Activated CD4-positive, alpha-beta memory T cell treated with anti-CD3 and anti-CD28 coated beads for 36 hours (primary cell): Measurements from ENCODE around the gene KRTAP10-12. TPM values are rescaled to one million over a fixed set of nuclear protein-coding genes. Genes with fewer than 3 reads are reported as not detected.

ENCODE experiments used
- CTCF ChIA-PET: fragments of 350-600 bp; sonication (Branson Sonifier 250); formaldehyde crosslinking; loops from one replicate; lab custom pipeline; 2021; ENCODE audit warnings: antibody characterized with exemption, inconsistent platforms; lab: Charles Lee
- POLR2A ChIA-PET: fragments of 350-600 bp; sonication (Branson Sonifier 250); formaldehyde crosslinking; loops from one replicate; lab custom pipeline; 2021; ENCODE audit warnings: antibody characterized with exemption; lab: Charles Lee
- DNase-seq: peaks from one replicate; pipeline ENCODE4 v3.0.0-alpha.2; 2020
- H3K27ac Mint-ChIP-seq: one replicate; pipeline ENCODE4 v1.8.0; 2021; ENCODE audit warnings: mixed read lengths
- H3K27me3 Mint-ChIP-seq: one replicate; pipeline ENCODE4 v1.8.0; 2021; ENCODE audit warnings: mixed read lengths
- H3K36me3 Mint-ChIP-seq: one replicate; pipeline ENCODE4 v1.8.0; 2021; ENCODE audit warnings: mixed read lengths
- H3K4me1 Mint-ChIP-seq: one replicate; pipeline ENCODE4 v1.8.0; 2021; ENCODE audit warnings: low read depth, mixed read lengths
- H3K4me3 Mint-ChIP-seq: one replicate; pipeline ENCODE4 v1.8.0; 2021; ENCODE audit warnings: mild to moderate bottlenecking, mixed read lengths
- H3K9me3 Mint-ChIP-seq: one replicate; pipeline ENCODE4 v1.8.0; 2021; ENCODE audit warnings: mixed read lengths
- intact Hi-C: fragments of 100-400 bp; cut with micrococcal nuclease; formaldehyde crosslinking; loops from one replicate; pipeline ENCODE4 v1.15.1; 2023
- total RNA-seq, 2 experiments: library from RNA; stranded (reverse); gene quantifications; one replicate each; pipeline ENCODE4 v1.2.3, GENCODE V29; 2021

Gene KRTAP10-12
- total RNA-seq, 2 experiments from 2014 or later: not detected

DNA sequence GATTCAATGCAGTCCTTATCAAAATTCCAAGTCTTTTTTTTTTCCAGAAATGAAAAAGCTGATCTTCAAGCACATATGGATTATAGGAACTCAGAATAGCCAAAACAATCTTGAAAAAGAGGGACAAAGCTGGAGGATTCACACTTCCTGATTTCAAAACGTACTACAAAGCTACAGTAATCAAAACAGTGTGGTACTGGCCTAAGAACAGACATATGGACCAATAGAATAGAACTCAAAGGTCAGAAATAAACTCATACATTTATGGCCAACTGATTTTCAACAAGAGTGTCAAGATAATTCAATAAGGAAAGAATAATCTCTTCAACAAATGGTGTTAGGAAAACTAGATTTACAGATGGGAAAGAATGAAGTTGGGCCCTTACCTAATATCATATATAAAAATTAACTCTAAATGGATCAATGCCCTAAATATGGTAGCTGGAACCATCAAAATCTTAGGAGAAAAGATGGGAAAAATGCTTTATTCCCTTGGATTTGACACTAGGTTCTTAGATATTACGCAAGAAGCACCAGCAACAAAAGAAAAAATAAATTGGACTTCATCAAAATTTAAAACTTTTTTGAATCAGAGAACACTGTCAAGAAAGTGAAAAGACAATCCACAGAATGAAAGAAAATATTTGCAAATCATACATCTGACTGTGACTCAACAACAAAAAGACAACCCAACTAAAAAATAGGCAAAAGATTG, 4.0 kb upstream of the KRTAP10-12 start:
- ChIA-PET CTCF (no interaction called here), POLR2A (no interaction called here)
- Mint-ChIP-seq H3K4me3 (no peak overlapping the region), H3K9me3 (peaks cover 17% of the 10 kb centered on the region), H3K27ac (no peak overlapping the region), H3K4me1 (peaks cover 6% of the 10 kb centered on the region), H3K27me3 (peaks cover 20% of the 10 kb centered on the region), H3K36me3 (peaks cover 8% of the 10 kb centered on the region)
- intact Hi-C loops: no loop called here
- DNase-seq: no peak

DNA sequence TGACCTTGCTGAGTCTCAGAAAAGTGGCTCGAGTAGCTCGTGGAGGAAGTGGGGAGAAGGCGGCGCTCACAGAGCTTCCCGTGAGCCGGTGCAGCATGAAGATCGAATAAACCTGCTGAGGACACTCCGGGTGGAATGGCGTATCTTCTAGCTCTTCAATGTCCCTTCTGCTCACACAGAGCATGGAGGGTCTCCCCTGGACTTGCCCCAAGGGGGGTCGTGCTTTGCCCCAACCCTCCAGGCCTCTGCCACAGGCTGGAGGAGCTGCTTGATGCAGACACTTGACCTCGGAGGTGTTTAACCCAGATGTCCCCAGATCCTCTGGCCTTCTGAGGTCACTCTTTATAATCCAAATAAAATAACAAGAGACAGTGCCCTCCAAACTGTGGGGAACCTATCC, 2.2 kb upstream of the KRTAP10-12 start:
- Mint-ChIP-seq H3K27me3 (peaks cover 33% of the 10 kb centered on the region), H3K36me3 (peaks cover 8% of the 10 kb centered on the region), H3K4me3 (no peak overlapping the region), H3K4me1 (peaks cover 6% of the 10 kb centered on the region), H3K9me3 (peaks cover 17% of the 10 kb centered on the region), H3K27ac (no peak overlapping the region)
- DNase-seq: no peak
- intact Hi-C loops: no loop called here
- ChIA-PET POLR2A (no interaction called here), CTCF (no interaction called here)

DNA sequence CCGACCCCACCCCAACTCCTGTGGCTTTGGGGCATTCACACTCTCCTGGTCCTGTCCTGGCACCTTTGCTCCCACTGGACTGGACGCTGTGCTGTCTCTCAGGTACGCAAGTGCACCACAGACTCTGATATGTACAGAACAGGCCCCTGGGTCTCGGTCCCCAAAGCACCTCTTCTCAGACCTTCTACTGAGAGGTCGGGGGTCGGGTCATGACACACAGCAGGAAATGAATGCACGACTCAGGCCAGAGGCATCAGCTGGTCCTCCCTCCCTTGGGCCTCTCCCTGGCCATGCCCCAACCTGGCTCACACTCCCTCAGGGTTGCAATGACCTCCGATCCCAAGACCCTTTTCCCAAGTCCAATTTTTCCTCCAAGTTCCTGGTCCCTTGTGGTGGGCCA, 1.8 kb upstream of the KRTAP10-12 start:
- no peak for DNase-seq
- intact Hi-C loops: no loop called here
- peaks cover 37% of the 10 kb centered on the region for H3K27me3 Mint-ChIP-seq
- H3K4me1 Mint-ChIP-seq: peaks cover 6% of the 10 kb centered on the region
- CTCF ChIA-PET: no interaction called here
- H3K27ac Mint-ChIP-seq: no peak overlapping the region
- peaks cover 17% of the 10 kb centered on the region for H3K9me3 Mint-ChIP-seq
- no peak overlapping the region for H3K4me3 Mint-ChIP-seq
- H3K36me3 Mint-ChIP-seq: peaks cover 8% of the 10 kb centered on the region
- POLR2A ChIA-PET: no interaction called here

DNA sequence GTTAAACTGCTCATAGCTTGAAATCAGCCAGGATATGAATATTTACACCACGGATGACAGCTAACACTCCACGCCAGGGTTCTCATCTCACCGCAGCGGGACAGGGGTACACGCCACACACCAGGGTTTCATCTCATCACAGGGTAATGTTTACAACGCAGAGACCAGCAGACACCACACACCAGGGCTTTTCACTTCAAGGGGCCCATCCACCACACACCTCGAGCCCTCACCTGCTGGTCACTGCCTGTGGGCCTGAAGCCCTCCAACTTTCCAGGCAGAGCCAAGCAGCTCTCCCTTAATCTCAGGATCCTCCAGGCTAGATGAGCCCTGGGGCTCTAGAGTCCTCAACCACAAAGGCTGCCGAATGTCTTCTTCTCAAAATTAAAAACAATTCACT, 1.3 kb upstream of the KRTAP10-12 start:
- Mint-ChIP-seq H3K4me3 (no peak overlapping the region), H3K27ac (no peak overlapping the region), H3K4me1 (peaks cover 6% of the 10 kb centered on the region), H3K27me3 (peaks cover 39% of the 10 kb centered on the region), H3K36me3 (peaks cover 8% of the 10 kb centered on the region), H3K9me3 (peaks cover 17% of the 10 kb centered on the region)
- no peak for DNase-seq
- POLR2A ChIA-PET: no interaction called here
- intact Hi-C loops: no loop called here
- CTCF ChIA-PET: no interaction called here

DNA sequence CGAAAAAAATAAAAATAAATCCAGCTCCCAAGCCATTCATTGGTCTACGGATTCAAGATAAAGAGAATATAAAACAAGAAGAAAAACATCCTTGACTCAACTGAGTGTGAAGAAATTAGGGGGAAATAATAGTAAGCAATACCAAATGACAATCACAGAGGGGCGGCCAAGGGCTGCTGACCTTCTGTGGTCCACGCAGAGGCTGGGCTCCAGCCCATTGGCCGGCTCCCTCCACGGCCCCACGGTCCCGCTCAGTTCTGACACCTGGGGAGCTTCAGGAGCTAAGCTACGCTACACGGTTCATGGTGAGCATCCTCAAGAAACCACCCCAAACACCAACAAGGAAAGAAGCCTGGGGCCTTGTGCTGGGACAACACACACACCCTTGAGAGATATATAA, 400 bp upstream of the KRTAP10-12 start:
- intact Hi-C loops: no loop called here
- DNase-seq: no peak
- Mint-ChIP-seq H3K9me3 (peaks cover 17% of the 10 kb centered on the region), H3K27me3 (peaks cover 45% of the 10 kb centered on the region), H3K4me1 (peaks cover 6% of the 10 kb centered on the region), H3K27ac (no peak overlapping the region), H3K4me3 (no peak overlapping the region), H3K36me3 (peaks cover 8% of the 10 kb centered on the region)
- POLR2A ChIA-PET: interaction anchor here (0.6 kb wide), 1 partner anchor 646 kb away, joined by 4 read pairs; no protein-coding TSS in a partner anchor
- CTCF ChIA-PET: interaction anchor here (0.6 to 1.0 kb wide), 2 partner anchors 46 to 97 kb away, joined by 3 to 4 read pairs; no protein-coding TSS in a partner anchor

DNA sequence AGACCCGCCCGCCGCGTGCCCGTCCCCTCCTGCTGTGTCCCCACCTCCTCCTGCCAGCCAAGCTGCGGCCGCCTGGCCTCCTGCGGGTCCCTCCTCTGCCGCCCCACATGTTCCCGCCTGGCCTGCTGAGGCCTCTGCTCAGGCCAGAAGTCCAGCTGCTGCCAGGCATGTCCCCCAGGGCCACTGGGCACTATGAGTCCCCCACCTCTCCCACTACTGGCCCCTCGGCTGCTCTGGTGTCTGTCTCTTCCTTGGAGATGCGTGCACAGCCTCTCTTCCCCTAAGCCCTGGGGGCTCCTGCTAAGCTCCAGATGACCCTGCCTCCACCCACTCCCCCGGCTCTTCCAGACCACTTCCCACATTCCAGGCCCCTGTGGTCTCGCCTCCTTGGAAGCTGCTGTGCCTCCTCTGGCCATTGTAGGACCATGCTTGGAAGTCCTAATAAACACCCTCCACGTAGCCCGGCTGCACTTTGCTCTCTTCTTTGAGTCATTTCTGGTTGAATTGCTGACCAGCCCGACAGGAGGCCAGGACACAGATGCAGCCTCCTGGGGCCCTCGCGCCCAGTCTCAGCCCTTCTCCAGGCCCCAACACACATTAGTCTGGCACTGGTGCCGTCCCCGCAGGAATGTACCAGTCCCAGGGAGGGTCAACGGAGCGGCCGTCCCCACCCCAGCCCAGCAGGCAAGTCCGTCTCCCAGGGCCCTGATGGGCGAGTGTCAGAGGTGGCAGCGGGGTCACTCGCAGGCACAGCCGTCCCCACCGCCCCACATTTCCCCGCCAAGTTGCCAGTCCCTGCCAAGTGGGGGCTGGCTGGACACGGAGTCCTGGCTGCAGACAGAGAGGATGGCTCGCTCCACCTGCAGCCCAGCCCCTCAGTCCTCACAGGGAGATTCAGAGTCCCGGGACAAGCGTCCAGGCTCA, 1.1 kb downstream of the KRTAP10-12 start:
- no peak overlapping the region for H3K4me3 Mint-ChIP-seq
- CTCF ChIA-PET: no interaction called here
- peaks cover 3% of the 10 kb centered on the region for H3K4me1 Mint-ChIP-seq
- no peak overlapping the region for H3K27ac Mint-ChIP-seq
- H3K36me3 Mint-ChIP-seq: peaks cover under 1% of the 10 kb centered on the region
- no peak for DNase-seq
- POLR2A ChIA-PET: no interaction called here
- peaks cover 6% of the 10 kb centered on the region for H3K9me3 Mint-ChIP-seq
- peaks cover 58% of the 10 kb centered on the region for H3K27me3 Mint-ChIP-seq
- intact Hi-C loops: no loop called here

DNA sequence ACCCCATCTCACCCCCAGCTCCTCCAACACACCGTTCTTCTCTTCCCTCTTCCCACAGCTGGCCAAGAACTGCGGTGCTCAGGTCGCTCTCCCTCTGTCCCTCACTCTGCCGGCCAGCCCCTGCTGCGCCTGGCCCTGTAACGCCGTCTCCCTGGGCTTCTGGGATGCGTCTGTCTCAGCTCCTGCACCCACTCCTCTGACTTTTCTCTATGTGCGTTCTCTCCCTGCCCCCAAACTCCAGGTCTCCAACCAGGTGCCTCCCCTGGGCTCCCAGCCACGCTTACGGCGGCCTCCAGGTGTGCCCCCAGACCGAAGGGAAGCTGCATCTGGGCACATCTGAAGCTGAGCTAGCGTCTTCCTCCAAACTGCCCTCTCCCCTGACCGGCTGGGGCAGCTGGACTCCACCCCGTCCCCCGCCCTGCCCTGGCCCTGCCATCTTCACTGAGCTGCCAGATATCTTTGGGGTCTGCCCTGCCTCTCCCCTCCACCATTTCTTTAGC, 2.6 kb downstream of the KRTAP10-12 start:
- POLR2A ChIA-PET: no interaction called here
- no peak for DNase-seq

DNA sequence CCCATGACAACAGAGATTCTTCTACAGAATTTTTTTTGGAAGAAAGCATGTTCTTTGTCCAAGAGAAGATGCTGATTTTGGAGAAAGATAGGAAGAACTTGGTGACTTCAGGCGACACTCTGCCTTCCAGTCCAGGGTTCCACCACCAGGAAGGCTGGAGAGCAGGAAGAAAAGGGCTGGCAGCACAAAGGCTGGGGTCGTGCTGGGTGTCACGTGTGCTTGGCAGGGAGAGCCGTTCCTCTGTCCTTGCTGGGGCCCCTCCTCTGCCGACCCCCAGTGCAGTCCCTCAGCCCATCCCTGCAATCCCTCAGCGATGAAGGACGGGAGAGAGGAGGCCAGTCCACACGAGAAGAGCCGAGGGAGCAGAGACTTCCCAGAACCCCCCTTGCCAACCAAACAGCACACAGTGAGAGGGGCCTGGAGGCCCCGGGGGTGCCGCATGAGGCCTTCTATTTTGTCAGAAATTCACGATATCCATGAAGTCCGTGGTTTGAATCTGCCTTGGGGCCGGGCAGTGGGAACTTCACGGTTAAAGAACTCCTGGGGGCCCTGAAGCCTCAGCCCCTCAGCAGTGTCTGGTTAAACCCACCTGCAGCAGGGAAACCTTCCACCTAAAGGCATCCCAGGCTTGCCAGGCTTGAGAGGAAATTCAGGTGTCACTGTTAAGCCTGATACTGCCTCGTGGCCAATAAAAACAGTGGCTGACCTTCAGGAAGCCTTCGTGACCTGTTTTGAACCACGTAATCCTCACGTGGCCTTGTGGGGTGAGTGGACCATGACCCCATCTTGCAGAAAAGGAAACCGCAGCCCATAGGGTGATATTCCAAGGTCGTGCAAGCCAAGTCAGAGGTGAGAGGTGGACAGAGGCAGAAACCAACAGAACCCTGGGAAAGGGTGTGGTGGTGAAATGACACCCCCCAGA, 3.4 kb downstream of the KRTAP10-12 start:
- Mint-ChIP-seq H3K36me3 (peaks cover 3% of the 10 kb centered on the region), H3K4me1 (no peaks in the 10 kb centered on the region), H3K9me3 (peaks cover 2% of the 10 kb centered on the region), H3K27me3 (peaks cover 72% of the 10 kb centered on the region), H3K27ac (no peak overlapping the region), H3K4me3 (no peak overlapping the region)
- ChIA-PET CTCF (interaction anchor here (1.2 kb wide), 1 partner anchor 43 kb away, joined by 3 read pairs; the partner anchor contains the start of gene KRTAP12-3), POLR2A (no interaction called here)
- intact Hi-C loops: no loop called here
- DNase-seq: no peak

More for the DNA sequence above, 2.6 kb downstream of the KRTAP10-12 start:
- Mint-ChIP-seq H3K4me3 (no peak overlapping the region), H3K27ac (no peak overlapping the region), H3K9me3 (no peaks in the 10 kb centered on the region), H3K36me3 (no peaks in the 10 kb centered on the region), H3K4me1 (peaks cover 1% of the 10 kb centered on the region), H3K27me3 (peaks cover 64% of the 10 kb centered on the region)
- intact Hi-C loops: no loop called here
- CTCF ChIA-PET: interaction anchor here (1.2 kb wide), 1 partner anchor 42 kb away, joined by 3 read pairs; the partner anchor contains the start of gene KRTAP12-3

DNA sequence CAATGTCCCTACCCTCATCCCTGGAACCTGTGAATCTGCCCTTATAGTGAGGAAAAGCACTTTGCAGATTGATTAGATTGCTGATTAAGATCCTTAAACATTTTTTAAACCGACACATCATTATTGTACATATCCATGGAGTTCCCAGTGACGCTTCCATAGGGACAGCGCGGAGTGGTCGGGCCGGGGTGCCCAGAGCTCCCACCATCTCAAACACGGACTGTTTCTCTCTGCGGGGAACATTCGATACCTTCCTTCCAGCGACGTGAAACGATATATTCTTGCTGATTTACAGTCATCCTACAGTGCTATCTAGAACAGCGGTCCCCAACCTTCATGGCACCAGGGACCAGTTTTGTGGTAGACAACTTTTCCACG, 4.0 kb downstream of the KRTAP10-12 start:
- Mint-ChIP-seq H3K4me1 (no peaks in the 10 kb centered on the region), H3K9me3 (peaks cover 7% of the 10 kb centered on the region), H3K27me3 (peaks cover 75% of the 10 kb centered on the region), H3K4me3 (no peak overlapping the region), H3K36me3 (peaks cover 7% of the 10 kb centered on the region), H3K27ac (no peak overlapping the region)
- intact Hi-C loops: no loop called here
- no peak for DNase-seq
- ChIA-PET POLR2A (no interaction called here), CTCF (no interaction called here)

DNA sequence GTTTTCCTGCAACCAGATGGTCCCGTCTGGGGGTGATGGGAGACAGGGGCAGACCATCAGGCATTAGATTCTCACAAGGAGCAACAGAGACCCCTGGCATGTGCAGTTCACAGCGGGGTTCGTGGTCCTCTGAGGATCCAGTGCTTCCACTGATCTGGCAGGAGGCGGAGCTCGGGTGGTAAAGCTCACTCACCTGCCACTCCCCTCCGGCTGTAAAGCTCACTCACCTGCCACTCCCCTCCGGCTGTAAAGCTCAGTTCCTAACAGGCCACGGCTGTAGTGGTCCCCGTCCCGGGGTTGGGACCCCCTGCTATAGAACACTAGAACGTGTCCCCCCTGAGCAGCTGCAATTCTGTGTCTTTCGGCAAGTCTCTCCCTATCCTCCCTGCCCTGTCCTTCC, 4.6 kb downstream of the KRTAP10-12 start:
- ChIA-PET POLR2A (no interaction called here), CTCF (no interaction called here)
- H3K27ac Mint-ChIP-seq: no peak overlapping the region
- H3K4me3 Mint-ChIP-seq: no peak overlapping the region
- H3K36me3 Mint-ChIP-seq: peaks cover 8% of the 10 kb centered on the region
- DNase-seq: no peak
- H3K9me3 Mint-ChIP-seq: peaks cover 9% of the 10 kb centered on the region
- intact Hi-C loops: no loop called here
- peaks cover 74% of the 10 kb centered on the region for H3K27me3 Mint-ChIP-seq
- H3K4me1 Mint-ChIP-seq: no peaks in the 10 kb centered on the region

DNA sequence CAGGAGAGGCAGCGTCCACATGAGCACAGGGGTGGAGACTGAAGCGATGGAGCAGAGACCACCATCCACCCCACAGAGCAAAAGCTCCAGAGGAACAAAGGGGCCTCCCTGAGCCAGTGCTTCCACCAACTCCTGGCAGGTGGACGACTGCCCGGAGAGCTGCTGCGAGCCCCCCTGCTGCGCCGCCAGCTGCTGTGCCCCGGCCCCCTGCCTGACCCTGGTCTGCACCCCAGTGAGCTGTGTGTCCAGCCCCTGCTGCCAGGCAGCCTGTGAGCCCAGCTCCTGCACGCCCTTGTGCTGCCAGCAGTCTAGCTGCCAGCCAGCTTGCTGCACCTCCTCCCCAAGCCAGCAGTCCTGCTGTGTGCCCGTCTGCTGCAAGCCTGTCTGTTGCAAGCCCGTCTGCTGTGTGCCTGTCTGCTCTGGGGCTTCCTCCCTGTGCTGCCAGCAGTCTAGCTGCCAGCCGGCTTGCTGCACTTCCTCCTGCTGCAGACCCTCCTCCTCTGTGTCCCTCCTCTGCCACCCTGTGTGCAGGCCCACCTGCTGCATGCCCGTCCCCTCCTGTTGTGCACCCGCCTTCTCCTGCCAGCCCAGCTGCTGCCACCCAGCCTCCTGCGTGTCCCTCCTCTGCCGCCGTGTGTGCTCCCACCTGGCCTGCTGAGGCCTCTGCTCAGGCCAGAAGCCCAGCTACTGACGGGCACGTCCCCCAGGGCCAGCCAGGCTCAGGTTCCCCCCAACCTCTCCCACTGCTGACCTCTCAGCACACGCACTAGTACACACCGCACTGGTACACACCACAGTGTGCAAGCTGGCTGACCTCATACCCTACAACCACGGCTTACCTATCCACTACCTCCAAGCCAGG, 5.4 kb downstream of the KRTAP10-12 start:
- no peaks in the 10 kb centered on the region for H3K4me1 Mint-ChIP-seq
- no peak overlapping the region for H3K27ac Mint-ChIP-seq
- H3K36me3 Mint-ChIP-seq: peaks cover 8% of the 10 kb centered on the region
- peaks cover 9% of the 10 kb centered on the region for H3K9me3 Mint-ChIP-seq
- no peak overlapping the region for H3K4me3 Mint-ChIP-seq
- DNase-seq: no peak
- POLR2A ChIA-PET: no interaction called here
- peaks cover 71% of the 10 kb centered on the region for H3K27me3 Mint-ChIP-seq
- intact Hi-C loops: no loop called here
- CTCF ChIA-PET: interaction anchor here (1.6 kb wide), 1 partner anchor 11 kb away, joined by 3 read pairs; no protein-coding TSS in a partner anchor
